ENCODE data around the gene FUNDC1.

Gene FUNDC1

GRCh38 chrX:44474410-44474809 lies 68.2 kb downstream of the FUNDC1 start:
- no peak for DNase-seq

Data from CD4-positive, alpha-beta T cell treated with Interleukin-4 for 1 hour (primary cell).